ENCODE results near the gene RPA1.

DNA sequence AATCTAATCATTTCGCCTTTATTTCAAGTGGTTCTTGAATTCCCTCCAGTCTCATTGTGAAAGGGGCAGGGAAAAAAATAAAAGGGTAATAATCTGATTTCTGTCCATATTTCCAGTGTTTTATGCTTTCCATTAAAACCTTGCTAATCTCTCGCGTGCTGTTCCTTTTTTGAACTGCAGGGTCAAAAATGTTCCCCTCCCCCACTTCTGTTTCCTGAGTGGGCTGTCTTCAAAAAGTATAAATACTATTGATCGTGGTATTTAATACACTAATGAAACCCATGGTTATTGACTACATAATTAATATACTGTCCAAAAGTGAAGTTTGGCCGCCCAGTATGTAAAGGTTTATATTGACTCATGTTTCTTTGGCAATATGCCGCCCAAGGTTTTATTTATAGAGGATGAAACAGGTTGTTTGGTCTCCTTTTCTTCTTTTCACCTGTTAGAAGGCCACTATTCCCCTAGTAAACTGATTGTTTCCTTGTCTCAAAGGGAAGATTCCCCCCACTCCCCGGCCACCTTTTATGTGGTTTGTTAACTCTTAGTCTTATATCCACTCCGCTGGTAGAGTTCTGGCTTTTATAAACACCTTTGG lies 69.7 kb downstream of the RPA1 start:
- TF ChIP-seq, protein P1, sequence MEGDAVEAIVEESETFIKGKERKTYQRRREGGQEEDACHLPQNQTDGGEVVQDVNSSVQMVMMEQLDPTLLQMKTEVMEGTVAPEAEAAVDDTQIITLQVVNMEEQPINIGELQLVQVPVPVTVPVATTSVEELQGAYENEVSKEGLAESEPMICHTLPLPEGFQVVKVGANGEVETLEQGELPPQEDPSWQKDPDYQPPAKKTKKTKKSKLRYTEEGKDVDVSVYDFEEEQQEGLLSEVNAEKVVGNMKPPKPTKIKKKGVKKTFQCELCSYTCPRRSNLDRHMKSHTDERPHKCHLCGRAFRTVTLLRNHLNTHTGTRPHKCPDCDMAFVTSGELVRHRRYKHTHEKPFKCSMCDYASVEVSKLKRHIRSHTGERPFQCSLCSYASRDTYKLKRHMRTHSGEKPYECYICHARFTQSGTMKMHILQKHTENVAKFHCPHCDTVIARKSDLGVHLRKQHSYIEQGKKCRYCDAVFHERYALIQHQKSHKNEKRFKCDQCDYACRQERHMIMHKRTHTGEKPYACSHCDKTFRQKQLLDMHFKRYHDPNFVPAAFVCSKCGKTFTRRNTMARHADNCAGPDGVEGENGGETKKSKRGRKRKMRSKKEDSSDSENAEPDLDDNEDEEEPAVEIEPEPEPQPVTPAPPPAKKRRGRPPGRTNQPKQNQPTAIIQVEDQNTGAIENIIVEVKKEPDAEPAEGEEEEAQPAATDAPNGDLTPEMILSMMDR (IDR thresholded peaks at IDR 0.05; ENCODE audit: poor library complexity), result no peak
- TF ChIP-seq EZH2phosphoT487 (IDR thresholded peaks at IDR 0.05; ENCODE audit: low read depth, severe bottlenecking, unreplicated experiment), result no peak
